GM10266 (cell line): Measurements from ENCODE around the gene BABAM2.

ENCODE experiments used
- DNase-seq: peaks from one replicate; pipeline ENCODE4 v3.0.0; 2012; ENCODE audit errors: extremely low spot score
- CTCF ChIP-seq: IDR thresholded peaks from 2 replicates; pipeline ENCODE4 v1.5.1; 2012; ENCODE audit warnings: mild to moderate bottlenecking, low read depth; ENCODE audit not compliant: control insufficient read depth, insufficient read depth; ENCODE audit errors: missing control alignments

Gene BABAM2

DNA sequence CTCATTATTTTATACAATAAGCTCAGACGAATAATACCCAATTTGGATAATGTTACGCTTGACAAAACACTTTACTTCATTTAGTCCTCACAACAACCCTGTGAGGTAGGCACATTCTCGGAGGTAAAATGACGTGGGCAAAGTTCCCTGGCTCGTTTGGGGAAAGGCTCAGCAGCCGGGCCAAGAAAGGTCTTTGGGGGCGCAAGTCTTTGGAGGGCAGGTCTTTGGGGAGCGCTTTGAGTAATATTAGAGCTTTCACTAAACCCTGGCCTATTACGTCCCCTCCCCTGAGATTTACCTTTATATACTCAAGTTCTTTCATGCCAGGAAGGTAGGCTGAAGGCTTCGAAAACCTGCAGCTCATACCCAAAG lies 769 bp upstream of the BABAM2 start:
- no peak for TF ChIP-seq CTCF
- no peak for DNase-seq

DNA sequence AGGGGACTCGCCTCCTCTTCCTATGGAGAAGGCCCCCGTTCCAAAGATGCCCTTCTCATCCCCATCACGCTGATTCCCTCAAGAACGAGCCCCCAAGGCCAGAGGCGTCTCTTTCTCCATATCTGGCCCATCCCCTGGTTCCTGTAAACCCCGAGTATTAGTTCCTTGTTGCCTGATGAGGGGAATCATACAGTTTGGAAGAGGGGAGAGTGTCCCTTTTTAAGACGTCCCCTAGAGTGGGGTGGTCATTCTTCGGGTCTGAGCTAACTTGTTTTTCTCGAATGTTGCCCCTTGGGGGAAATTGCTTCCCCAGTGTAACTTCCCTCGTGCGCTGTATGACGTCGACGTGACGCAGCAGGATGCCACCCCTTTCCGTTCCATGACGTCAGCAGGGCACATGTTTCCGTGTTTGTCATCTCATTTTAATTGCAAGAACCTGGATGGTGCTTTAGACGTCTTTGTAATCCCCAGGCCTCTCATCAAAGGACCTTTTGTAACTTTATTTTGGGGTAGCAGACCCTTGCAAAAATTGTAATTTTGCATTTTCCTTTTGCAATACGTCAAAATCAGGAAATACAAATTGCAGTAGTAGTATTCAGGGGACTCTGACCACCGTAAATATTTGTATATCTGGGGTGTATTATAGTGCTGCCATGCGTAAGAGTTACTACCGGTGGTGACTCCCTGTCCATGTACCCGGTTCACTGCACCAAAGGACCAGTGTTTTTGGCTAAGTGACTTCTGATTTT lies 569 bp downstream of the BABAM2 start:
- TF ChIP-seq CTCF = no peak
- DNase-seq = peak; percentile 81

GRCh38 chr2:27891673-27892105 lies 1.2 kb downstream of the BABAM2 start:
- peak; percentile 8 for DNase-seq
- no peak for TF ChIP-seq CTCF

GRCh38 chr2:27893006-27893405 lies 2.5 kb downstream of the BABAM2 start:
- TF ChIP-seq CTCF = no peak
- no peak for DNase-seq

- no peak for TF ChIP-seq CTCF
- DNase-seq = no peak
Measured at GRCh38 chr2:27897717-27898116, 7.2 kb downstream of the BABAM2 start.

DNA sequence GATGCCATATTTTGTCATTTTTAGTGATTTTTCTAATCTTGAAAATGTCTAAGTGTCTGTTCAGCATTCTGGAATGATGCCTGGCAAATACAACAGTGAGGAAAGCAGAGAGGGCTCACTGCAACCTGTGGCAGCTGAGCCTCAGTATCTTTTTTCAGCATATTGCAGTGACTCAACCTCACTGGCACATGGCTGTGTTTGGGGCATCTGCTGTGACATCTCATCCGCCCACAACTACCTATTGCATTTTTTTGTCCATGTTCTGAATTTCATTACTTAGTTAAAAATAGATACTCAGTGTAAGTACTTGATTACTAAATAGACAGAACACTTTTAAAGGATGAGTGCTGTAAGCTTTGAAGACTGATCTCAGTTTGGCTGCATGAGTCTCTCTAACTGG lies 10.7 kb downstream of the BABAM2 start:
- no peak for TF ChIP-seq CTCF
- DNase-seq = no peak

DNA sequence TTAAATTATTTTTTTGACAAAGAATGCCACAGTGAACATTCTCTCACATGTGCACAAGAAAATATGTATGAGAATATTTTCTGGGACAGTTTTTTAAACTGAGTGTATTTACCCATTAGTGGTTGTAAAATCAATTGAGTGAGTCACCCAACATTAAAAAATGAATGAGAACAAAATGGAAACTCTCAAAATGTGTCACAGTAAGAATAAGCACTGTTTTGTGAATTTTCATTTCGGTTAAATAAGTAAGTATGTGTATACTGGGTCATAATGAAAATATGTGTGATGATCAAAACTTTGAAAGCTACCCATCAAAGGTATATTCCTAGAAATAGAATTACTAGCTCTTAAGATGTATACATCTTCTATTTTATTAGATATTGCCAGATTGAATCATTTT lies 11.6 kb downstream of the BABAM2 start:
- no peak for DNase-seq
- no peak for TF ChIP-seq CTCF
